ENCODE measurements around the gene PPP1R15B. TPM values are rescaled to one million over a fixed set of nuclear protein-coding genes. Genes with fewer than 3 reads are reported as not detected.

Gene PPP1R15B
- total RNA-seq (ENCODE audit: low replicate concordance), result 20.0 and 30.3 TPM in 2 replicates

- H3K4me3 ChIP-seq (ENCODE audit: low read depth, low read length), result peak within 1 kb of the TSS; percentile 99
- peak; percentile 98 for DNase-seq (ENCODE audit: low read depth)
- no peak for TF ChIP-seq CTCF (IDR thresholded peaks at IDR 0.05; ENCODE audit: insufficient read depth, low read length)
Observed at GRCh38 chr1:204411451-204412204, at the start of gene PPP1R15B. Gene PPP1R15B (minus strand): TSS chr1:204411817. CDS start chr1:204411411, 406 bp downstream.

GRCh38 chr1:204460346-204460745 is 48.7 kb upstream of the PPP1R15B start:
- H3K4me3 ChIP-seq (ENCODE audit: low read depth, low read length), result no peak overlapping the region
- no peak for DNase-seq (ENCODE audit: low read depth)
- TF ChIP-seq CTCF (IDR thresholded peaks at IDR 0.05; ENCODE audit: insufficient read depth, low read length), result no peak

GRCh38 chr1:204459706-204460105 is 48.1 kb upstream of the PPP1R15B start:
- DNase-seq (ENCODE audit: low read depth), result no peak
- no peak for TF ChIP-seq CTCF (IDR thresholded peaks at IDR 0.05; ENCODE audit: insufficient read depth, low read length)
- no peak overlapping the region for H3K4me3 ChIP-seq (ENCODE audit: low read depth, low read length)

GRCh38 chr1:204457666-204458065 is 46.0 kb upstream of the PPP1R15B start:
- DNase-seq (ENCODE audit: low read depth), result no peak
- no peak overlapping the region for H3K4me3 ChIP-seq (ENCODE audit: low read depth, low read length)
- TF ChIP-seq CTCF (IDR thresholded peaks at IDR 0.05; ENCODE audit: insufficient read depth, low read length), result no peak

GRCh38 chr1:204456826-204457442 is 45.3 kb upstream of the PPP1R15B start:
- no peak for TF ChIP-seq CTCF (IDR thresholded peaks at IDR 0.05; ENCODE audit: insufficient read depth, low read length)
- no peak overlapping the region for H3K4me3 ChIP-seq (ENCODE audit: low read depth, low read length)
- DNase-seq (ENCODE audit: low read depth), result peak; percentile 31

- H3K4me3 ChIP-seq (ENCODE audit: low read depth, low read length), result no peak overlapping the region
- TF ChIP-seq CTCF (IDR thresholded peaks at IDR 0.05; ENCODE audit: insufficient read depth, low read length), result no peak
- DNase-seq (ENCODE audit: low read depth), result no peak
Observed at GRCh38 chr1:204455831-204456145, 44.2 kb upstream of the PPP1R15B start.
